GM10248 (cell line): ENCODE measurements around the gene SLC35B3.

Source experiments
- CTCF ChIA-PET: fragments of 300-600 bp; sonication (Branson Sonifier 250); formaldehyde crosslinking; extraction: SDS; loops from one replicate; lab custom pipeline; 2021; ENCODE audit warnings: antibody characterized with exemption; lab: Yijun Ruan, JAX
- POLR2A ChIA-PET: fragments of 350-650 bp; sonication (Branson Sonifier 250); formaldehyde crosslinking; extraction: SDS; loops from one replicate; lab custom pipeline; 2020; ENCODE audit warnings: antibody characterized with exemption; lab: Yijun Ruan, JAX
- DNase-seq: peaks from one replicate; pipeline ENCODE4 v3.0.0; 2012; ENCODE audit errors: extremely low spot score
- CTCF ChIP-seq: IDR thresholded peaks from 2 replicates; pipeline ENCODE4 v1.5.1; 2012; ENCODE audit warnings: mild to moderate bottlenecking, low read depth; ENCODE audit errors: extremely low read depth, missing control alignments, control extremely low read depth

SLC35B3 gene

GRCh38 chr6:8435093-8435844 is at the start of gene SLC35B3:
Gene SLC35B3, minus strand, starts transcription at chr6:8435545.
- no peak for TF ChIP-seq CTCF
- CTCF ChIA-PET, result no interaction called here
- peak; percentile 95 for DNase-seq
- POLR2A ChIA-PET, result no interaction called here

- ChIA-PET POLR2A (no interaction called here), CTCF (no interaction called here)
- TF ChIP-seq CTCF, result no peak
- no peak for DNase-seq
These were observed 48.3 kb upstream of the SLC35B3 start for GRCh38 chr6:8483650-8484049.

GRCh38 chr6:8481727-8482126 is 46.4 kb upstream of the SLC35B3 start:
- ChIA-PET CTCF (interaction anchor here (0.7 to 1.5 kb wide), 18 partner anchors 11 to 1953 kb away, joined by 3 to 9 read pairs (median 4); no protein-coding TSS in a partner anchor), POLR2A (no interaction called here)
- DNase-seq, result peak; percentile 22
- peak; percentile 50 for TF ChIP-seq CTCF

- ChIA-PET CTCF (no interaction called here), POLR2A (no interaction called here)
- no peak for DNase-seq
- TF ChIP-seq CTCF, result no peak
These were observed 43.1 kb upstream of the SLC35B3 start for GRCh38 chr6:8478418-8478817.

- no peak for TF ChIP-seq CTCF
- POLR2A ChIA-PET, result no interaction called here
- CTCF ChIA-PET, result interaction anchor here (1.1 to 1.3 kb wide), 3 partner anchors 22 to 39 kb away, joined by 3 to 4 read pairs (median 3); no protein-coding TSS in a partner anchor
- DNase-seq, result no peak
These were observed 41.3 kb upstream of the SLC35B3 start for GRCh38 chr6:8476656-8477055.

- TF ChIP-seq CTCF, result no peak
- POLR2A ChIA-PET, result no interaction called here
- no peak for DNase-seq
- CTCF ChIA-PET, result no interaction called here
These were observed 33.4 kb upstream of the SLC35B3 start for GRCh38 chr6:8468552-8469356.
